Measurements from ENCODE around the gene TMTC3. TPM values are rescaled to one million over a fixed set of nuclear protein-coding genes. Genes with fewer than 3 reads are reported as not detected.

The TMTC3 gene
- total RNA-seq, 1 donor from 2014 or later = 35.2 TPM

GRCh38 chr12:88230271-88230670, 88.2 kb downstream of the TMTC3 start:
- TF ChIP-seq CTCF (IDR thresholded peaks at IDR 0.05; ENCODE audit: unreplicated experiment) = no peak
- Mint-ChIP-seq H3K4me3 (ENCODE audit: low read depth) (no peak overlapping the region), H3K36me3 (ENCODE audit: insufficient read depth) (no peaks in the 10 kb centered on the region), H3K4me1 (ENCODE audit: low read depth) (no peaks in the 10 kb centered on the region), H3K27ac (no peak overlapping the region), H3K9me3 (ENCODE audit: low read depth) (no peaks in the 10 kb centered on the region), H3K27me3 (no peaks in the 10 kb centered on the region)
- DNase-seq (ENCODE audit: low spot score, unreplicated experiment) = no peak

- Mint-ChIP-seq H3K4me1 (ENCODE audit: low read depth) (peaks cover 2% of the 10 kb centered on the region), H3K27ac (no peak overlapping the region), H3K4me3 (ENCODE audit: low read depth) (no peak overlapping the region), H3K36me3 (ENCODE audit: insufficient read depth) (peaks cover 3% of the 10 kb centered on the region), H3K27me3 (peaks cover 2% of the 10 kb centered on the region), H3K9me3 (ENCODE audit: low read depth) (peaks cover 4% of the 10 kb centered on the region)
- DNase-seq (ENCODE audit: low spot score, unreplicated experiment) = no peak
- no peak for TF ChIP-seq CTCF (IDR thresholded peaks at IDR 0.05; ENCODE audit: unreplicated experiment)
These were observed 93.2 kb downstream of the TMTC3 start for GRCh38 chr12:88235183-88235833.

- peaks cover 2% of the 10 kb centered on the region for H3K27me3 Mint-ChIP-seq
- H3K27ac Mint-ChIP-seq = no peak overlapping the region
- H3K4me1 Mint-ChIP-seq (ENCODE audit: low read depth) = peaks cover 2% of the 10 kb centered on the region
These were observed 95.8 kb downstream of the TMTC3 start for GRCh38 chr12:88237954-88238353.

GRCh38 chr12:88238406-88238805, 96.3 kb downstream of the TMTC3 start:
- no peak overlapping the region for H3K27ac Mint-ChIP-seq
- peaks cover 3% of the 10 kb centered on the region for H3K36me3 Mint-ChIP-seq (ENCODE audit: insufficient read depth)
- peaks cover 2% of the 10 kb centered on the region for H3K27me3 Mint-ChIP-seq
- TF ChIP-seq CTCF (IDR thresholded peaks at IDR 0.05; ENCODE audit: unreplicated experiment) = no peak
- H3K4me1 Mint-ChIP-seq (ENCODE audit: low read depth) = peaks cover 2% of the 10 kb centered on the region
- no peak for DNase-seq (ENCODE audit: low spot score, unreplicated experiment)
- H3K4me3 Mint-ChIP-seq (ENCODE audit: low read depth) = no peak overlapping the region
- peaks cover 7% of the 10 kb centered on the region for H3K9me3 Mint-ChIP-seq (ENCODE audit: low read depth)

More at GRCh38 chr12:88237954-88238353, 95.8 kb downstream of the TMTC3 start:
- Mint-ChIP-seq H3K4me3 (ENCODE audit: low read depth) (no peak overlapping the region), H3K36me3 (ENCODE audit: insufficient read depth) (peaks cover 3% of the 10 kb centered on the region), H3K9me3 (ENCODE audit: low read depth) (peaks cover 7% of the 10 kb centered on the region)
- DNase-seq (ENCODE audit: low spot score, unreplicated experiment) = no peak
- no peak for TF ChIP-seq CTCF (IDR thresholded peaks at IDR 0.05; ENCODE audit: unreplicated experiment)

GRCh38 chr12:88241862-88242570, 99.9 kb downstream of the TMTC3 start:
- no peaks in the 10 kb centered on the region for H3K4me1 Mint-ChIP-seq (ENCODE audit: low read depth)
- H3K9me3 Mint-ChIP-seq (ENCODE audit: low read depth) = peaks cover 7% of the 10 kb centered on the region
- no peak overlapping the region for H3K4me3 Mint-ChIP-seq (ENCODE audit: low read depth)
- no peak overlapping the region for H3K27ac Mint-ChIP-seq
- TF ChIP-seq CTCF (IDR thresholded peaks at IDR 0.05; ENCODE audit: unreplicated experiment) = no peak
- H3K36me3 Mint-ChIP-seq (ENCODE audit: insufficient read depth) = peaks cover 3% of the 10 kb centered on the region
- peaks cover 2% of the 10 kb centered on the region for H3K27me3 Mint-ChIP-seq
- no peak for DNase-seq (ENCODE audit: low spot score, unreplicated experiment)

All from progenitor cell of endocrine pancreas (in vitro differentiated cells).